Measurements from ENCODE around the gene PTPRN2. TPM values are rescaled to one million over a fixed set of nuclear protein-coding genes. Genes with fewer than 3 reads are reported as not detected.
"Not testable (repeated sequence)": the region's sequence is repeated elsewhere in the genome, so short reads cannot be mapped to it uniquely, and the experiment has no call there.

Gene PTPRN2
- total RNA-seq, 1 donor, result 0.09 TPM

- no peak for DNase-seq (ENCODE audit: low read depth)
- no peak overlapping the region for H3K4me3 ChIP-seq (ENCODE audit: low read depth, low read length)
- TF ChIP-seq, protein P1, sequence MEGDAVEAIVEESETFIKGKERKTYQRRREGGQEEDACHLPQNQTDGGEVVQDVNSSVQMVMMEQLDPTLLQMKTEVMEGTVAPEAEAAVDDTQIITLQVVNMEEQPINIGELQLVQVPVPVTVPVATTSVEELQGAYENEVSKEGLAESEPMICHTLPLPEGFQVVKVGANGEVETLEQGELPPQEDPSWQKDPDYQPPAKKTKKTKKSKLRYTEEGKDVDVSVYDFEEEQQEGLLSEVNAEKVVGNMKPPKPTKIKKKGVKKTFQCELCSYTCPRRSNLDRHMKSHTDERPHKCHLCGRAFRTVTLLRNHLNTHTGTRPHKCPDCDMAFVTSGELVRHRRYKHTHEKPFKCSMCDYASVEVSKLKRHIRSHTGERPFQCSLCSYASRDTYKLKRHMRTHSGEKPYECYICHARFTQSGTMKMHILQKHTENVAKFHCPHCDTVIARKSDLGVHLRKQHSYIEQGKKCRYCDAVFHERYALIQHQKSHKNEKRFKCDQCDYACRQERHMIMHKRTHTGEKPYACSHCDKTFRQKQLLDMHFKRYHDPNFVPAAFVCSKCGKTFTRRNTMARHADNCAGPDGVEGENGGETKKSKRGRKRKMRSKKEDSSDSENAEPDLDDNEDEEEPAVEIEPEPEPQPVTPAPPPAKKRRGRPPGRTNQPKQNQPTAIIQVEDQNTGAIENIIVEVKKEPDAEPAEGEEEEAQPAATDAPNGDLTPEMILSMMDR (IDR thresholded peaks at IDR 0.05; ENCODE audit: insufficient read depth, low read length), result no peak
Measured at GRCh38 chr7:158524749-158525635, 62.6 kb downstream of the PTPRN2 start.

GRCh38 chr7:158524286-158524685 lies 63.3 kb downstream of the PTPRN2 start:
- H3K4me3 ChIP-seq (ENCODE audit: low read depth, low read length); DNase-seq (ENCODE audit: low read depth): not testable (repeated sequence)

DNA sequence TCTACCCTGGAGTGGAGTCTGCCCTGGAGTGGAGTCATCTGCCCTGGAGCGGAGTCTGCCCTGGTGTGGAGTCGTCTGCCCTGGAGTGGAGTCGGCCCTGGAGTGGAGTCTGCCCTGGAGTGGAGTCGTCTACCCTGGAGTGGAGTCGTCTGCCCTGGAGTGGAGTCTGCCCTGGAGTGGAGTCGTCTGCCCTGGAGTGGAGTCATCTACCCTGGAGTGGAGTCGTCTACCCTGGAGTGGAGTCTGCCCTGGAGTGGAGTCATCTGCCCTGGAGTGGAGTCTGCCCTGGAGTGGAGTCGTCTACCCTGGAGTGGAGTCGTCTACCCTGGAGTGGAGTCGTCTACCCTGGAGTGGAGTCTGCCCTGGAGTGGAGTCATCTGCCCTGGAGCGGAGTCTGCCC lies 63.7 kb downstream of the PTPRN2 start:
- not testable (repeated sequence) for H3K4me3 ChIP-seq (ENCODE audit: low read depth, low read length); DNase-seq (ENCODE audit: low read depth)

DNA sequence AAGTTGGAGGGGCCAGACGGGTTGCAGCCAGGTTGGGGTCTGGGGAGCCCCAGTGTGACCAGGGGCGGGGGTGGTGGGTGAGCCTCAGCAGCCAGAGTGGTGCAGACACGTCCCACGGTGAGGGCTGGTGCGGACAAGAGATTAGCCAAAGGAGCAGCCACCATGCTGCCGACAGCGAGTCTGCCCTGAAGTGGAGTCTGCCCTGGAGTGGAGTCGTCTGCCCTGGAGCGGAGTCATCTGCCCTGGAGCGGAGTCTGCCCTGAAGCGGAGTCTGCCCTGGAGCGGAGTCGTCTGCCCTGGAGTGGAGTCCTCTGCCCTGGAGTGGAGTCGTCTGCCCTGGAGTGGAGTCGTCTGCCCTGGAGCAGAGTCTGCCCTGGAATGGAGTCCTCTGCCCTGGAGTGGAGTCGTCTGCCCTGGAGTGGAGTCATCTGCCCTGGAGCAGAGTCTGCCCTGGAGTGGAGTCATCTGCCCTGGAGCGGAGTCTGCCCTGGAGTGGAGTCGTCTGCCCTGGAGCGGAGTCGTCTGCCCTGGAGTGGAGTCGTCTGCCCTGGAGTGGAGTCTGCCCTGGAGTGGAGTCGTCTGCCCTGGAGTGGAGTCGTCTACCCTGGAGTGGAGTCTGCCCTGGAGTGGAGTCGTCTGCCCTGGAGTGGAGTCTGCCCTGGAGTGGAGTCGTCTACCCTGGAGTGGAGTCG lies 64.3 kb downstream of the PTPRN2 start:
- DNase-seq (ENCODE audit: low read depth); H3K4me3 ChIP-seq (ENCODE audit: low read depth, low read length): not testable (repeated sequence)

DNA sequence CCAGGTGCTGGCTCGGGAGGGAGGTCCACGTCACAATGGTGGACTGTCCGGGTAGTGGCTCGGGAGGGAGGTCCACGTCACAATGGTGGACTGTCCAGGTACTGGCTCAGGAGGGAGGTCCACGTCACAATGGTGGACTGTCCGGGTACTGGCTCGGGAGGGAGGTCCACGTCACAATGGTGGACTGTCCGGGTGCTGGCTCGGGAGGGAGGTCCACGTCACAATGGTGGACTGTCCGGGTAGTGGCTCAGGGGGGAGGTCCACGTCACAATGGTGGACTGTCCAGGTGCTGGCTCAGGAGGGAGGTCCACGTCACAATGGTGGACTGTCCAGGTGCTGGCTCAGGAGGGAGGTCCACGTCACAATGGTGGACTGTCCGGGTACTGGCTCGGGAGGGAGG lies 65.8 kb downstream of the PTPRN2 start:
- not testable (repeated sequence) for H3K4me3 ChIP-seq (ENCODE audit: low read depth, low read length); DNase-seq (ENCODE audit: low read depth)

GRCh38 chr7:158520825-158521224 lies 66.8 kb downstream of the PTPRN2 start:
- H3K4me3 ChIP-seq (ENCODE audit: low read depth, low read length), result no peak overlapping the region

GRCh38 chr7:158519633-158520174 lies 67.9 kb downstream of the PTPRN2 start:
- DNase-seq (ENCODE audit: low read depth), result no peak
- H3K4me3 ChIP-seq (ENCODE audit: low read depth, low read length), result no peak overlapping the region
- TF ChIP-seq, protein P1 (IDR thresholded peaks at IDR 0.05; ENCODE audit: insufficient read depth, low read length), result no peak

More at GRCh38 chr7:158520825-158521224, 66.8 kb downstream of the PTPRN2 start:
- TF ChIP-seq, protein P1 (IDR thresholded peaks at IDR 0.05; ENCODE audit: insufficient read depth, low read length), result no peak
- no peak for DNase-seq (ENCODE audit: low read depth)

DNA sequence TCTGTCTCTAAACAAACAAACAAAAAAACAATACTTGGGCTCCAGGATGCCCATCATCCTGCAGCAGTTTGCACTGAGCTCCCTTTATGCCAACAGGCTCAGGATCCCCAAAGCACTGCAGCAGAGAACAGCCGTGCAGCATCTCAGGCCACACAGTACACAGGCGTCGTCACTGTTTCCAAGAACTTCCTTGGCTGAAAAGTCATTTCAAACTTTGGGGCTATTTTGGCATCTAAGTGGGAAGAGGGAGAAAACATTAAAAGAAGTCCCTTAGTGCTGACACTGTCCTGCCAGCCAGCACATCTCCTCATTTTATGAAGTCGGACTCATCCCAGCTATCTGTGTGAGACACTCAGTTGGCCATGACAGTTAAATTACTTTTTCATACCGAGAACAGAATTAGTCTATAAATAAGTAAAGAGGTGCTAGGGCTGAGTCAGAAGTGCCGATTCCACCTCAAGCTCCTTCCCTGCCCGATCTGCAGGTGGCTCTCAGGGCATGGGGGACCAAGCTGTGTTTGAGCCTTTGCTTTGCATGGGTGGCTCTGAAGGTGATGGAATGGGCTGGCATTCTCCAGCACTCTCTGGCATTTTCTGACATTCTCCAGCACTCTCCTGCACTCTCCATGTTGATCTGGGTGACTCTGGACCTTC lies 68.5 kb downstream of the PTPRN2 start:
- no peak overlapping the region for H3K4me3 ChIP-seq (ENCODE audit: low read depth, low read length)
- TF ChIP-seq, protein P1 (IDR thresholded peaks at IDR 0.05; ENCODE audit: insufficient read depth, low read length), result no peak
- no peak for DNase-seq (ENCODE audit: low read depth)

Data from fibroblast of the aortic adventitia (primary cell).